C4-2B (cell line): ENCODE results near the gene ITGB1.
"Not testable (repeated sequence)": the region's sequence is repeated elsewhere in the genome, so short reads cannot be mapped to it uniquely, and the experiment has no call there.

Source experiments
- H3K27ac ChIP-seq: fragments of 450-650 bp; 2 replicates; pipeline ENCODE4 v1.5.1; 2017
- CTCF ChIP-seq: fragments of 450-650 bp; conservative IDR thresholded peaks from 2 replicates; pipeline ENCODE4 v1.5.1; 2017; ENCODE audit warnings: mild to moderate bottlenecking
- ZFX ChIP-seq: fragments of 450-650 bp; IDR thresholded peaks from 2 replicates; pipeline ENCODE4 v1.6.1; 2017

The ITGB1 gene

DNA sequence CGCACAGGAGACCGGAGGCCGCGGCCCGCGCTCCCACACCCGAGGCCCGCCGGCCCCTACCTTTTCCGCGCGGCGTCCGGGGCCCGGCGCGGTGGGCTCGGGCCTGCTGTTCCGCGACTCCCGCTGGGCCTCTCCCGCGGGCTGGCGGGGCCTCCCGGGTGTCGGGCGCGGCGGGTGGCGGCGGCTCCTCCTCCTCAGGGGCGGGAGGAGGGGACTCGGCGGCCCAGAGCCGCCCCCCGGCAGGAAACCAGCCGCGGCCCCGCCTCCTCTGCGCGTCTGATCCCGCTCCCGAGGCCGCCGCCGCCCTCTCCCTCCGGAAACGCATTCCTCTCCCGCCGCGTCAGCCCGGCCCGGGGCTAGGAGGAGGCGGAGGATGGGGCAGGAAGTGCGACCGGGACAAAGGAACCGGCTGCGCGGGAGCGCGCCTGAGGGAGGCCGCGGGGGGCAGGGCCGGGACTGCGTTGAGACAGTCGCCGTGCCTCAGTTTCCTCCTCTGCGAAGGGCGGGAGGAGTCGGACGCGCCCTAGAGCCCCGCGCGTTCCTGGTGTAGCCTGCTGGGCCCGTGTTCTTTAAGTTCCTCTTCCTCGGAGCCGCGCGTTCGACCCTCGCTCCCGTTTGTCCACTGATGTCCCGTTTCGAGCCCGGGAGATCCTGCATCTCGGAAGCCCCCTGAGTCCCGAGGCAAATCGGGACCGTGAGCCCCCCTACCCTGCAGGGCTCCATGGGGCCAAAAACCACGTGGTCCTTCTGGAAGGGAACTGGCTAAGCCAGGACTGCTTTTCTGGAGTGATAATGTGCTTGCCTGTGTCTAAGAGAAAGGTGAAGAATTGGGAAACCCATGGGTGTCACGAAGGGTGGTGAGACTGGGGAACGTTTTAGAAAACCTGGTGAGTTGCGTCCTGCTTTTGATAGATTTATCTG lies at the start of gene ITGB1:
Gene ITGB1 (minus strand): TSS at position 146 of the 921 bp plus-strand sequence. CDS start 22,672 bp downstream, outside the sequence.
- H3K27ac ChIP-seq, result peak within 1 kb of the TSS; percentile 95
- no peak for TF ChIP-seq CTCF
- TF ChIP-seq ZFX, result peak; percentile 83

DNA sequence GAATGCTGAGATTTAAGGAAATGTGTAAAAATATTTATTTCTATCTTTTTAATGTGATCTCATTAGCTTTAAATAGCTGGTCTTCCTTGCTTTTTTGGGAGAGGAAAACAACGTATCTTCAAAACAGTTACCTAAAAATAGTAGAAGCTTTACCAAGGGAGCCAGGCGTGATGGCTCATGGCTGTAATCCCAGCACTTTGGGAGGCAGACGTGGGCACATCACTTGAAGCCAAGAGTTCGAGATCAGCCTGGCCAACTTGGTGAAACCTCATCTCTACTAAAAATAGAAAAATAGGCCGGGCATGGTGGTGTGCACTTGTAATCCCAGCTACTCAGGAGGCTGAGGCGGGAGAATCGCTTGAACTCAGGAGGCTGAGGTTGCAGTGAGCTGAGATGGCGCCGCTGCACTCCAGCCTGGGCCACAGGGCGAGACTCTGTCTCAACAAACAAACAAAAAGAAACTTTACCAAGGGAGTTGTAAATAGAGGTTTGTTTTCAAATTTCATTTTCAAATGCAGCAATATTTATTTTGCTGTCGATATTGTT lies 48.4 kb upstream of the ITGB1 start:
- no peak overlapping the region for H3K27ac ChIP-seq
- no peak for TF ChIP-seq ZFX
- TF ChIP-seq CTCF, result no peak

- H3K27ac ChIP-seq, result no peak overlapping the region
- no peak for TF ChIP-seq ZFX
- no peak for TF ChIP-seq CTCF
These were observed 47.6 kb upstream of the ITGB1 start for GRCh38 chr10:33005322-33006301.

DNA sequence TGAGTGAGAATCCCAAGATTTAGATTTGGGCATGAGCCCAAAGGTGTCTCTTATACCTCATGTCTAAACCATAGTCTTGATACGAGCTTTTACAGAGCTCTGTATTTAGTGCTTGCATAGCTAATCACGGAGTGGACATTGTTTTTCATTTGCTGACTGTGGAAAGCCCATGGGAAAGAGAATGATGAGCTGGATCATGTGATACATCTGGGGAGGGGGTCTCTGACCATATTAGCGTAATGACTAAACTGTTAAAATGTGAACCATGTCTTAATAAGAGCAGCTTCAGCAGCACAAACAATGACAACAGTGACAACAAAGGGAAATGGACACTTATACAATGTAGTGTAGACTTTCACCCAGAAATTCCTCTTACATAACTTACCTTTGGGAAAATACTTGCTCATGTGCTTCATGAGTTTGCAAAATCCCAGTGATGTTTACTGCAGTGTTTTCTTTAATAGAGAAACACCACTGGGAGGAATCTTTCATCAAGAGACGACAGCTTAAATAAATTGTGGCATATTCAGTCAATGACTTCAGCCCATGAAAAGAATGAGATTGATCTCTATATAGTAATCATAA lies 44.0 kb upstream of the ITGB1 start:
- H3K27ac ChIP-seq, result no peak overlapping the region
- TF ChIP-seq ZFX, result no peak
- TF ChIP-seq CTCF, result no peak

DNA sequence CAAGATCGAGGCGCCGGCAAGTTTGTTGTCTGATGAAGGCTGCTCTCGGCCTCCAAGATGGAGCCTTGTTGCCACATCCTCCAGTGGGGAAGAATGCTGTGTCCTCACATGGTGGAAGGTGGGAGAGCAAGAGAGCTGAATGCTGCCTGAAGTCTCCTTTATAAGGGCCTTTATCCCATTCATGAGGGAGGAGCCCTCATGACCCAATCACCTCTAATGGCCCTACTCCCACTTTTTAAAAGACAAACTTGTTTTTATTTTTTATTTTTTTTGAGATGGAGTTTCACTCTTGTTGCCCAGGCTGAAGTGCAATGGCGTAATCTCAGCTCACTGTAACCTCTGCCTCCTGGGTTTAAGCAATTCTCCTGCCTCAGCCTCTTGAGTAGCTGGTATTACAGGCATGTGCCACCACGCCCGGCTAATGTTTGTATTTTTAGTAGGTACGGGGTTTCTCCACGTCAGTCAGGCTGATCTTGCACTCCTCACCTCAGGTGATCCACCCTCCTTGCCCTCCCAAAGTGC lies 40.1 kb upstream of the ITGB1 start:
- H3K27ac ChIP-seq, result not testable (repeated sequence)

GRCh38 chr10:32995751-32996150 lies 37.7 kb upstream of the ITGB1 start:
- H3K27ac ChIP-seq, result no peak overlapping the region
- no peak for TF ChIP-seq ZFX
- TF ChIP-seq CTCF, result no peak

DNA sequence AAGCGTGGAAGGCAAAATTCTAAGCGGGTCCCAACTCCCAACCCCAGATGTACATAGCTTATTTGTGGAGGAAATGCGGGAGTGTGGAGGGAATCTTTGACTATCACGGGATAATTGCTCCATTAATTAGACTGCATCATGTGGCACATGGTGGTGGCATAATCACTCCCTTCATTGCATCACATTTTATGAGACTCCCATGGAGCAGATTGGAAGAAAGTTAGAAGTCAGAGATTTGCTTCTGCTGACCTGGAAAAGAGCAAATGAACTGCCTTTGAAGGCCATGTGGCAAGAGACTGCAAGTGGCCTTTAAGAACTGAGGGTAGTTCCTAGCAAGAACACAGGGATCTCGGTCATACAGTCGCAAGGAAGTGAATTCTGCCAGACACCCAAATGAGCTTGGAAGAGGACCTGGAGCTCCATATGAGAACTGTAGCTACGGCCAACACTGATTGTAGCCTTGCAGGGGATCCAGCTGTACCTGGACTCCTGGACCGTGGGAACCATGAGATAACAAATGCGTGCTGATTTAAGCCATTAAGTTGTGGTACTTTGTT lies 37.1 kb upstream of the ITGB1 start:
- no peak for TF ChIP-seq ZFX
- TF ChIP-seq CTCF, result no peak
- H3K27ac ChIP-seq, result no peak overlapping the region

DNA sequence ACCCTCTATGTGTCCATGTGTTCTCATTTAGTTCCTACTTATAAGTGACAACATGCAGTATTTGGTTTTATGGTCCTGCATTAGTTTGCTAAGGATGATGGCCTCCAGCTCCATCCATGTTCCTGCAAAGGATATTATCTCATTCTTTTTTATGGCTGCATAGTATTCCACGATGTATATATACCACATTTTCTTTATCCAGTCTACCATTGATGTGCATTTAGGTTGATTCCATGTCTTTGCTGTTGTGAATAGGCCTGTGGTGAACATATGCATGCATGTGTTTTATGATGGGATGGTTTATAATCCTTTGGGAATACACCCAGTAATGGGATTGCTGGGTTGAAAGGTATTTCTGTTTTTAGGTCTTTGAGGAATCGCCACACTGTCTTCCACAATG lies 36.6 kb upstream of the ITGB1 start:
- H3K27ac ChIP-seq, result not testable (repeated sequence)

DNA sequence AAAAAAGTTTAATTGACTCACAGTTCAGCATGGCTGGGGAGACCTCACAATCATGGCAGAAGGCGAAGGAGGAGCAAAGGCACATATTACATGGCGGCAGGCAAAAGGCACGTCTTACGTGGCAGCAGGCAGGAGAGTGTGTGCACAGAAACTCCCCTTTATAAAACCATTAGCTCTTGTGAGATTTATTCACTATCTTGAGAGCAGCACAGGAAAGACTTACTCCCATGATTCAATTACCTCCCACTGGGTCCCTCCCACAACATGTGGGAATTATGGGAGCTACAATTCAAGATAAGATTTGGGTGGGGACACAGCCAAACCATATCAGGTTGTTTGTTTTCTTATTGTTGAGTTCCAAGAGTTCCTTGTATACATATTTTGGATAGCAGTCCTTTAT lies 34.3 kb upstream of the ITGB1 start:
- not testable (repeated sequence) for H3K27ac ChIP-seq
